PFSK-1 (cell line): ENCODE data around the gene MISP.

Experiments
- FOXP2 ChIP-seq: optimal IDR thresholded peaks from 2 replicates; pipeline ENCODE3; 2011; ENCODE audit warnings: borderline replicate concordance, control low read depth, inconsistent platforms; ENCODE audit not compliant: insufficient read depth; ENCODE audit errors: extremely low read length, extremely low read depth
- POLR2AphosphoS5 ChIP-seq: IDR thresholded peaks from 2 replicates; pipeline ENCODE4 v1.6.1; 2012; ENCODE audit warnings: low read depth, mild to moderate bottlenecking, control low read depth, low read length, moderate library complexity
- REST ChIP-seq, 2 experiments: IDR thresholded peaks; 2 replicates each; pipeline versions ENCODE4 v1.6.1 to v1.8.0; 2011 to 2012; ENCODE audit warnings: low read depth in 2 of 2, low read length in 2 of 2, control low read depth in 1 of 2, inconsistent platforms in 1 of 2, mild to moderate bottlenecking in 1 of 2, moderate library complexity in 1 of 2; ENCODE audit not compliant: insufficient read depth in 1 of 2
- SIN3A ChIP-seq: IDR thresholded peaks from 2 replicates; pipeline ENCODE4 v1.6.1; 2012; ENCODE audit warnings: mild to moderate bottlenecking, low read length, moderate library complexity, borderline replicate concordance; ENCODE audit not compliant: insufficient read depth
- TAF1 ChIP-seq: IDR thresholded peaks from 2 replicates; pipeline ENCODE4 v1.6.1; 2012; ENCODE audit warnings: low read length, control low read depth, borderline replicate concordance; ENCODE audit not compliant: insufficient read depth

Gene MISP

GRCh38 chr19:778910-779653 lies 28.2 kb downstream of the MISP start:
- no peak for TF ChIP-seq FOXP2
- TF ChIP-seq POLR2AphosphoS5, result no peak
- 0 out of 2 replicates have a peak, but pooled peaks have one; percentile 38 for TF ChIP-seq SIN3A

GRCh38 chr19:780935-781334 lies 30.0 kb downstream of the MISP start:
- TF ChIP-seq SIN3A, result no peak
- TF ChIP-seq POLR2AphosphoS5, result no peak
- no peak for TF ChIP-seq FOXP2
- TF ChIP-seq TAF1, result no peak
- TF ChIP-seq REST (IDR thresholded peaks at IDR 0.05; ENCODE audit: insufficient read depth in 1 of 2, low read depth in 2 of 2, low read length in 2 of 2), result no peak

DNA sequence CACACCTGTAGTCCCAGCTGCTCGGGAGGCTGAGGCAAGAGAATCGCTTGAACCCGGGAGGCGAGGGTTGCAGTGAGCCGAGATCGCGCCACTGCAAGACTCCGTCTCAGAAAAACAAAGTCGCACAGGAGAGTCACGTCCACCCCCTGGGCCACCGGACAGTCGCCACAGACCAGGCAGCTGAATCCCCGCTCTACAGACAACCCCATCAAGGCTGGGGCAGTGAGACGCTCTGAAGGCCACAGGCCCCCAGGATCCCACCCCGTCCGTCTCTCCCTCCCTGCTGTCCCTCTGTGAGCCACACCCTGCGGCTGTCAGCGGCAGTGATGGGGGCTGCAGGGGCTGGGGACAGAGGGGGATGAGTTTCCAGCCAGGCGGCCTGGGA lies 30.9 kb downstream of the MISP start:
- no peak for TF ChIP-seq REST (IDR thresholded peaks at IDR 0.05; ENCODE audit: insufficient read depth in 1 of 2, low read depth in 2 of 2, low read length in 2 of 2)
- TF ChIP-seq SIN3A, result no peak
- TF ChIP-seq TAF1, result no peak
- TF ChIP-seq FOXP2, result no peak
- TF ChIP-seq POLR2AphosphoS5, result no peak

DNA sequence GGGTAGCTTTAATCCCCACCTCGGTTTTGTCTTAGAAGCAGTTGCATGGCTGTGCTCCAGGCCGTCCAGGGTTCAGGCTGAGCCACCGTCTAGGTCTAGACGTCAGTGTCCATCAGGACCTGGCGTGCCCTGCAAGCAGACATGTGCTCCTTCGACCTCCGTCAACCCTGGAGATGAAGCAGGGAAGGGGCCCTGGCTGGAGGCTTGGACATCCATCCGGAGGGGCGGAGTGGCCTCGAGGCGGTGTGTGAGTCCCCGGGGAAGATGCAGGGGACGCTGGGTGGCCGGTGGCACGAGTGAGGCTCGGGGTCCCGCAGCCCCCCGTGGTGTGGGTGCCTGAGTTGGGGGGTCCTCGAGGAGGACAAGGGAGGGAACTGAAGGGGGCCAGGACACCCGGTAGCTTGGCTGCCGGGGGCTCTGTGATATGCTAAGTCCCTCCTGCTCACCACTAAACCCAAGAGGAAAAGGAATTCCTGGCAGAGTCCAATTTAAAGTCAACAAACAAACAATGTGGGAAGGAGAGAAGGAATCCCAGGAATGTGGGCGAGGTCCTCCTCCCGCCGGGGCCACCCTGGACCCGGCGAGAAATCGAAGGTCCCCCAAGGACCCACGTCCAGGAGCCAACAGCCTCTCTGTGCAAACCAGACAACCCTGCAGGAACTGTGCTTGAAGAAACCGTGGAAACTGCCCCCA lies 31.4 kb downstream of the MISP start:
- TF ChIP-seq REST (IDR thresholded peaks at IDR 0.05; ENCODE audit: insufficient read depth in 1 of 2, low read depth in 2 of 2, low read length in 2 of 2) (no peak), FOXP2 (peak; percentile 17), POLR2AphosphoS5 (no peak), SIN3A (no peak)

DNA sequence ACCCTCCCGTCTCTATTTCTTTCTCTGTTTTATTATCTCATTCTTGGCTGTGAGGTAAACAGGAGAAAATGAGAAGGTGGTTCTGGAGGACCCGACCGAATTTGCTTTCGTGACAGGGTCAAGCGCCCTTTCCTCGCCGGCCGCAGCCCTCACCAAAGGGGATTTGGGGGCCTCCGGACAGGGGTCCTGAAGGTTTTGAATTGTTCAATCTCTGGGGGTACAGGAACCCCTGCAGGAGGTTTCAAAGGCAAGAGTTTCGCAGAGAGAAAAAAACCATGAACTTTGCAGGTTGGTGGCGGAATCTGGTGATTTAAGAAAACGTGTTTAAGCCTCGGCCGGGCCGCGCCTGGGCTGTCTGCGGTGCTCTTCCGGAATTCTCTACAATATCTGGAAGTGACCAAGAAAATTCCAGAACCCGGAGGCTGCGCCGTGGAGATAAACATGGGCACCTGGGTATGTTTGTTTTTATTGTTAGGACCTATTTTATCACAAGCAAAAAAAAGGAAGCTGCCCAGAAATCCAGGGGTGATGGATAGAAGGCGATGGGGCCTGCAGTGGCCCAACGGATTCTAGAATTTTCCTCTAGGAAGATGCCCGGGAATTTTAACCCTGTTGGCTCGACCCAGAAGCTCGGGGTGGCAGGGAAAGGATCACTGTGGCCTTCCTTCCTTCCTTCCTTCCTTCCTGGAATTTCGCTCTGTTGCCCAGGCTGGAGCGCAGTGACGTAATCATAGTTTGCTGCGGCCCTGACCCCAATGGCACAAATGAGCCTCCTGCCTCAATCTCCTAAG lies 32.2 kb downstream of the MISP start:
- no peak for TF ChIP-seq REST (IDR thresholded peaks at IDR 0.05; ENCODE audit: insufficient read depth in 1 of 2, low read depth in 2 of 2, low read length in 2 of 2)
- no peak for TF ChIP-seq FOXP2
- no peak for TF ChIP-seq SIN3A
- no peak for TF ChIP-seq POLR2AphosphoS5
- no peak for TF ChIP-seq TAF1
